ENCODE results near the gene MSL1.

The MSL1 gene

GRCh38 chr17:40176754-40177110, 55.0 kb downstream of the MSL1 start:
- peak overlapping the region; percentile 66 for H3K27ac ChIP-seq
- TF ChIP-seq ZFX (IDR thresholded peaks at IDR 0.05; ENCODE audit: borderline replicate concordance) (no peak), CTCF (IDR thresholded peaks at IDR 0.05) (no peak)

- TF ChIP-seq ZFX (IDR thresholded peaks at IDR 0.05; ENCODE audit: borderline replicate concordance) (no peak), CTCF (IDR thresholded peaks at IDR 0.05) (no peak)
- H3K27ac ChIP-seq, result peak within 1 kb of the TSS; percentile 66
These were observed 55.6 kb downstream of the MSL1 start, which contains the start of gene RAPGEFL1 for GRCh38 chr17:40177275-40177874. Gene RAPGEFL1, plus strand, starts transcription at chr17:40177470. Its CDS starts 392 bp downstream, at chr17:40177862.

GRCh38 chr17:40178021-40178601, 56.3 kb downstream of the MSL1 start:
- TF ChIP-seq CTCF (IDR thresholded peaks at IDR 0.05), result no peak
- TF ChIP-seq ZFX (IDR thresholded peaks at IDR 0.05; ENCODE audit: borderline replicate concordance), result no peak
- H3K27ac ChIP-seq, result no peak overlapping the region

GRCh38 chr17:40178660-40179059, 56.9 kb downstream of the MSL1 start:
- no peak overlapping the region for H3K27ac ChIP-seq

GRCh38 chr17:40179923-40180659, 58.3 kb downstream of the MSL1 start:
- TF ChIP-seq ZFX (IDR thresholded peaks at IDR 0.05; ENCODE audit: borderline replicate concordance) (no peak), CTCF (IDR thresholded peaks at IDR 0.05) (no peak)
- H3K27ac ChIP-seq, result no peak overlapping the region

More at GRCh38 chr17:40178660-40179059, 56.9 kb downstream of the MSL1 start:
- TF ChIP-seq ZFX (IDR thresholded peaks at IDR 0.05; ENCODE audit: borderline replicate concordance) (no peak), CTCF (IDR thresholded peaks at IDR 0.05) (no peak)

- no peak overlapping the region for H3K27ac ChIP-seq
- no peak for TF ChIP-seq ZFX (IDR thresholded peaks at IDR 0.05; ENCODE audit: borderline replicate concordance)
- TF ChIP-seq CTCF (IDR thresholded peaks at IDR 0.05), result no peak
These were observed 58.9 kb downstream of the MSL1 start for GRCh38 chr17:40180694-40181093.

- no peak overlapping the region for H3K27ac ChIP-seq
- no peak for TF ChIP-seq CTCF (IDR thresholded peaks at IDR 0.05)
- no peak for TF ChIP-seq ZFX (IDR thresholded peaks at IDR 0.05; ENCODE audit: borderline replicate concordance)
These were observed 59.4 kb downstream of the MSL1 start for GRCh38 chr17:40181205-40181604.

Measured in 22Rv1 (cell line).